ENCODE data around the gene ADCY9.

ADCY9 gene

DNA sequence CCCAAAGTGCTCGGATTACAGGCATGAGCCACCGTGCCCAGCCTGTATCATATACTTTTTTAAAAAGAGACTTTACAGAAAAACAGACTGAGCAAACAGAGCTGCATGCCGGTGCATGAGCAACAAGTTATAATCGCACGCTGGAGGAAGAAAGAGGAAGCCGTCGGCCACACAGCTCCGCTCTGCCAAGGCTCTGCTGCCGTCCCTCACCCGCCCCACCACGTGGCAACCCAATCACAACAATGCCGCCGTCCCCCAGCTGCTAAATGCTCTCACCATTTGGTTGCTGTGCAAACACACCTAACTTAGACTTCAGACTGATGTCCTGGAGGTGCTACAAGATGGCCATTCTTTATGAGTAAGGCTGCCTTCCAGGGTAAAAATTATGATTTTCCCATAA is 83.5 kb downstream of the ADCY9 start:
- DNase-seq (ENCODE audit: low read depth), result peak; percentile 10

DNA sequence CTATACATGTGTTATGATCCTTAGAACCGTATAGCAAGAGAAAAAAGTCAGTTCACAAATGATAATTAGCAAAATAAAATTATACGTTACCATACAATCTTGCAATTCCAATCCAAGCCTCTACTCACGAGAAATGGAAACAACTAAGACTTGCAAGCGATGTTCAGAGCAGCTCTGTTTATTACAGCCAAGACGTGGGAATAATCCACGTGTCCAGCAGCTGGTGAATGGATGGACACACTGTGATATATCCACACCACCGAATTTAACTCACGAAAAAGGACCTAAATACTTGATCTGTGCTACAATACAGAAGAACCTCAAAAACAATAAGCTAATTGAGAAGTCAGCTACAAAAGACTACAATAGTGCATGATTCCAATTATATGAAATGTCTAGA is 88.1 kb downstream of the ADCY9 start:
- no peak for DNase-seq (ENCODE audit: low read depth)

DNA sequence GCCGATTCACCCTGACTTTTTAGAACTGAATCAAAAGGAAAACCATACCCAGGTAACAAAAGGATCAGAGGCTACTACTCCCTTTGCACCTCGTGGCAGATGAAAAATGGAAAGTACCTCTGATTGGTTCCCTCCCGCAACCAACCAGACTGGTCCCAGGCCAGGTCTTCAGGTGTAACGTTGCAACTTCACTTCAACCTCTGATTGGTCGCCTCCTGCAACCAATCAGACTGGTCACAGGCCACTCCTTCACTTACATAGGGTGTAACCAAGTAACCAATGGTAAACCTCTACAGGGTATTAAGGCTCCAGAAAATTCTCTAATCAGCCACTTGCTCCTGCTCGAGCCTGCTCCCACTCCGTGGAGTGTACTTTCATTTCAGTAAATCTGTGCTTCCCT is 89.4 kb downstream of the ADCY9 start:
- no peak for DNase-seq (ENCODE audit: low read depth)

DNA sequence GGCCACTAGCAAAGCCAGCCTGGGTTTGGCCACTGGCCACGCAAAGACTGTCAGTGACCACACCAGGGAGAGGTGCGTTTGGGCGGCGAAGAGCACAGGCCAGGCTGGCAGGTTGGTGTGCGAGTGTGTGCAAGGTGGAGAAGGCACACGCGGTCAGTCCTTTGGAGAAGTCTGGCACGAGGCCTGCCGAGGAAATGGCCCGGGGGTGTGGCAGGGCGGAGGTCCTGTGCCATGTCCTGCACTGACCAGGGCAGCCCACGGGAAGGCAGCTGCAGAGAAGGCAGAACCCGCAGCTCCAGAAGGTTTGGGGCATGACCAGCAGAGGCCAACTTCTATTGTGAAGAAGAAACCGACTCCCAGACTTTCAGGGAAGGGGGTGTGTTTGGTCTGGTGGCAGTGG is 90.8 kb downstream of the ADCY9 start:
- no peak for DNase-seq (ENCODE audit: low read depth)

DNA sequence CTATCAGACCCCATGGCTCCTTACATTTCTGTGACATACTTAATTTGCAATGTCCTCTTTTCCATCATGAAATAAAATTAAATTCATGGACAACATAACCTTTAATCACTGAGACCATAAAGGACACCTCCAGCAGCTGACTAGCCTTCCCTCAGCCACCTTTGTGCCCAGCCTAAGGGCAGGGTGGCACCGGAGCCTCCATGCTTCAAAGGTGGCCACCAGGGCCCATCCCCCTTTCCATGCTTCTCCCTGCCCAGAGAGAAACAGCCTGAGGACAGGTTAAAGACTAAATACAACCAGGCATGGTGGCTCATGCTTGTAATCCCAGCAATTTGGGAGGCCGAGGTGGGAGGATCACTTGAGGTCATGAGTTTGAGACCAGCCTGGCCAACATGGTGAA is 94.3 kb downstream of the ADCY9 start:
- DNase-seq (ENCODE audit: low read depth), result no peak

DNA sequence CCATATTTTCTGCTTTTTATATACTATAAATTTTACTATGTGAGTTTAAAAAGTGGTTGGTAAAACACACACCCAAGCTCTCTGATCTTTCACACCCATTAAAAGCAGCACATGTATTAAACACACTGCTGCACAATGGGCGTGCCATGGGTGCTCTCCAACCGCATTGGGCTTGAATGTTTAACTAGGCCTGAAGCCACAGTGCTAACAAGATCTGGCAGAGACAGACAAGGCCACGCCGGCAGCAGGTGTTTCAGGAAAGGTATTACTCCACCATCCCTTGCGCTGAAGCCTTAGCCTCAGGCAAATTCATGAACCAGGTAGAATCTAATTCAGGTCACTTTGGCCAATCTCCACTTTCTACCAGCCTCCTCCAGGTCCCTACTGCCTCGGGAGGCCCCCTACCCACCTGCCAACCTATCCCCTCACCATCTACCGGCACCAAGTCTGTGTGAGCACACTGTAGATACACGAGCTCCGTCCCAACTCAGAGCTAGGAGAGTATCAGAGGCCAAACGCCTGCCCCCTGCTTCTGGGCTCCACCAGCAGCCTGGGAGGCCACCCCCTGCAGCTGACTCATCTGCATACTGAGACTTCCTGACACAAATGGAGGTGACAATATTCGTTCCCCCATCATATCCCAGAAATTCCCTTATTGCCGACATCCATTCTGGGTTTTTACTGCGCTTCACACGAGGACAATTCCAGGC is 95.0 kb downstream of the ADCY9 start:
- DNase-seq (ENCODE audit: low read depth), result no peak

DNA sequence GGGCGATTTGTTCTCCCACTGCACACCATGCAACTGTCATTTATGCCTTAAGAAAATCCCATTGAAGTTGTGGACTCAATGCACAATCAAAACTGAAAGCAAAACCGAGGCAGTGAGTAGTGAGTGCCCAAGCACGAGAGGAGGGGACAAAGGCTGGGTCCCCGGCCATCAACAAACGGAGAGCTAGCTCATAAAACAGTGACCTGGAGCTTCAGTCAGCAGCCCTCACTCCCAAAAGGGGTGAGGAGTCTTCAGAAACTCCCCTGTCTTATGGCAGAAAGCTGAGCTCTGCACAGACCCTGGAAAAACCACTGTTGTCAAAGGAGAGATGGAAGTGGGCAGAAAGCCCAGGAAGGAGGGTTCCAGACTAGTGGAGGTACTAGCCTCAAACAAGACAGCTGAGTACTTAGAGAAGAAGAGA is 96.9 kb downstream of the ADCY9 start:
- no peak for DNase-seq (ENCODE audit: low read depth)

DNA sequence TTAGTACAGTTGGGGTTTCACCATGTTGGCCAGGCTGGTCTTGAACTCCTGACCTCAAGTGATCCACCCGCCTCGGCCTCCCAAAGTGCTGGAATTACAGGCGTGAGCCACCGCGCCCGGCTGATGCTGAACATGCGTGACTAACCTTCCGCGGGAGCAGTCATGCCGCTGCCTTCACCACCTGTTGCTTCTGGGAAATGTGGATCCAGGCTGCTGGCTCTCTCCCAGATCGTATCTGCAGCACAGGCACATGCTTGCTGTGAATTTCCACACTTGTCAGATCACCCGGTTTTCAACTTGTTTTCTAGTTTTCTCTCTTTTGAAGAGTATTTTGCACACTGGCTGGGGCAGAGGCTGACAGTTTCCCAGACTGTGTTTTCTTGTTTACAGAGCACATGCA is 97.9 kb downstream of the ADCY9 start:
- DNase-seq (ENCODE audit: low read depth), result no peak

DNA sequence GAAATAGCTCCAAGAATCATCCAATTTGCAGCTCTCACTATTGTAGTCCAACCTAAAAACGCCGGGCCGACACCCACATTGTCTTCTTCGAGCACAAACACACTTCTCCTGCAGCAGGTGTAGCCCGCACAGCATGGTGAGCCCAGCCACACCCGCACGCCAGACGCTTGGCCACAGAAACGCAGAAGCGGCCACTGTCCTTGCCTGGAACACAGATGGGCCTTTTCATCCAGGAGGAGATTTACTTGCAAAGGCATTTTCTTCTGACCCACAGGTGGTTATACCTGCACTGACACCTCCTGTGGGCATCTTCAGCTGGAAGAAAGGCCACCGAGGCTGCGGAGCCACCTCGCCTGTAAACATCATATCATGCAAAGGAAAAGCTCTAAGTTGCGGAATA is 98.4 kb downstream of the ADCY9 start:
- no peak for DNase-seq (ENCODE audit: low read depth)

DNA sequence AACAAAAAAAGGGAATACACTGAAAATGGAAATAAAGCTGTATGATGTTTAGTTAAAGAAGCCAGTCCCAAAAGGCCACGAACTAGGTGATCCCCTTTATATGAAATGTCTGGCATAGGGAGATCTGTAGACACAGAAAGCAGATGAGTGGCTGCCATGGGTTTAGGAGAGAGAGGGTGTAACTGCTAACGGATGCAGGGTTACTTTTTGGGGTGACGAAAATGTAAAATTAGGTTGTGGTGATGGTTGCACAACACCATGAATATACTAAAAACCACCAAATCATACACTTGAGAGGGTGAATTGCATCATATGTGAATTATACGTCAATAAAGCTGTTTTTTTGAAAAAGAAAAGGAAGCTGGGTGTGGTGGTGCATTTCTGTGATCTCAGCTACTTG is 99.6 kb downstream of the ADCY9 start:
- DNase-seq (ENCODE audit: low read depth), result no peak

DNA sequence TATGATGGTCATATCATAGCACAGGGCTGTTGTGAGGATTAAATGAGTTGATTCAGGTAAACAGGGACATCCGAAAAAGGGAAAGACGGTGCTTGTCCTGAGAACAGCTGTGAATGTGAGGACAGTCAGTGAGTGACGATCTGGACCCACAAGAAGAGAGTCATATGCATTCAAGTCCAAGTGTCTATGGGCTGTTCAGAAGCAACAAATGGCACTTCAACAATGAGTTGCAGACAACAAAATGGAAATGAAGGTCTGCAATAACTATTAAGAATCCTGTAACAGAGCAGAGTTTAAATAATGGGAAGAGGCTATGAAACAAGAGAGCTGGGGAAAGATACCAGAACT is 100.3 kb downstream of the ADCY9 start:
- no peak for DNase-seq (ENCODE audit: low read depth)

DNA sequence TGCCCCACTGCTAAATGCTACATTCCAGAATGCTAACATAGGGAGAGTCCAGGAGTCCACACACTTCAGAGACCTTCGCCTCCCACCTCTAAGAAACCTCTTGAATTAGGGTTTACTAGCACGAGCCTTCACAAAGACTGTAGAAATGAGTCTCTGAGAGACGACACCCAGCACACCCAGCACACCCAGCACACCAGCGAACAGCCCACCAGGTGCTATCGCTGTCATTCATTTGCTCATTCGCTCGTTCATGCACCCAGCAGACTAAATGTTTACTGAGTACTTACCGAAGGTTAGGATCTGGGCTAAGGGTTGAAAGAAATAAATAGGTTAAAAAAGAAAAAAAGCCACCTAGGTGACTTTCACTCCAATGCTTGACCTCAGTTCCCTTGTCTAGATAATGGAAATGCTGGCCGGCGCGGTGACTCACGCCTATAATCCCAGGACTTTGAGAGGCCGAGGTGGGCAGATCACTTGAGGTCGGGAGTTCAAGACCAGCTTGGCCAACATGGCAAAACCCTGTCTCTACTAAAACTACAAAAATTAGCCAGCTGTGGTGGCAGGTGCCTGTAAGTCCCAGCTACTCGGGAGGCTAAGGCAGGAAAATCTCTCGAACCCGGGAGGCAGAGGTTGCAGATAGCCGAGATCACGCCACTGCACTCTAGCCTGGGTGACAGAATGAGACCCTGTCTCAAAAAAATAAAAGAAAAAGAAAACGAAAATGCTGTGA is 100.8 kb downstream of the ADCY9 start:
- DNase-seq (ENCODE audit: low read depth), result no peak

DNA sequence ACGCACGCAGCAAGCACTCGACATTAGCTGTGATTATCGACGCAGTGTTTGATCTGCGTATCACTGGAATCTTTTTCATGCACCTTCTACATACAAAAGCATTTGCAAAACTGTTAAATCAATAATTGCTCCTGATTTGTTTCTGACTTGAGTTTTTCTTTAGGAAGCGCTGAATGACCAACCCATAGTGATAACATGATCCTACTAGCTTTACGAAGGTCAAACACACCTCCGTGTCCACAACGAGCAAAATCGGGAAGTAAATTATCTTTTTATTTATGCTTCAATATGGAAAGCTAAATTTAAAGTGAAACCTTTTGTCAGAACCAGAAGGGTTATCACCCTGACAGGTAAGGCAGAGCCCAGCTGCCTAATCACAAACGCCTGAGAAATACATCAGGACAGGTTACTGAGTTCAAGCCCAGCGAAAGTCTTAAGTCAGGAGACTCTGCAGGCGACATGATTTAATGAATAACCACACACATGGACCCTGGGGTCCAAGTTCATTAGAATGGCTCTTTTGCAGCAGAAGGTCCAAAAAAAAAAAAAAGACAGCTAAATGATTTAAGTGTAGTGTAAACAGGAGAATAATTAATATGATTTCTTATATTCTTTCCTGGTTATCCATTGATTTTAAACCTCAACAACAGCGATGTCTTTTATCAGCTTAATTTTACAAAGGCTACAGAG is 104.2 kb downstream of the ADCY9 start:
- no peak for DNase-seq (ENCODE audit: low read depth)

DNA sequence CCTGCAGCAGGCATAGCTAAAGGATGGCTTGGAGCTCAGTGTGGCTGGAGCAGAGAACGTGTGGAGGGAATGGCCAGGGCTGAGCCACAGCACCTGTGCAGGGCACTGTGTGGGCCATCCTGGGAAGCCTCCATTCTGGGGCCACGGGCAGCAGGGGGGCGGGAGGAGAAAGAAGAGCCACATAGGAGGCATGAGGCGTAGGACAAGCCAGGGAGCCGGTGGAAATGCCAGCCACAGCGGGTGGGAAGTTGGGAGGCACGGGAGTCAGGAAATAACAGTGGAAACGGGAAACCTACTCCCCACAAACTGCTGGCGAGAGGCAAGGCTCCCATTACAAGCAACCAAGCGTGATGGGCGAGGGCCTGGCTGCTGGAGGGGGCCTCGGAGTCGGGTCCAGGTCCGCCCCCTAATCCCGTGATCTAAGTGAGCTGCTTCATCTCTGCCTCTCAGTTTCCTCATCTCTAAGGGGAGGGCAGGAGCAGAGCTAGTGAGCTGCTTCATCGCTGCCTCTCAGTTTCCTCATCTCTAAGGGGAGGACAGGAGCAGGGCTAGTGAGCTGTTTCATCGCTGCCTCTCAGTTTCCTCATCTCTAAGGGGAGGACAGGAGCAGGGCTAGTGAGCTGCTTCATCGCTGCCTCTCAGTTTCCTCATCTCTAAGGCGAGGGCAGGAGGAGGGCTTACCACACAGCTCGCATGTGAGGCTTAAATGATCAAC is 104.9 kb downstream of the ADCY9 start:
- DNase-seq (ENCODE audit: low read depth), result no peak

DNA sequence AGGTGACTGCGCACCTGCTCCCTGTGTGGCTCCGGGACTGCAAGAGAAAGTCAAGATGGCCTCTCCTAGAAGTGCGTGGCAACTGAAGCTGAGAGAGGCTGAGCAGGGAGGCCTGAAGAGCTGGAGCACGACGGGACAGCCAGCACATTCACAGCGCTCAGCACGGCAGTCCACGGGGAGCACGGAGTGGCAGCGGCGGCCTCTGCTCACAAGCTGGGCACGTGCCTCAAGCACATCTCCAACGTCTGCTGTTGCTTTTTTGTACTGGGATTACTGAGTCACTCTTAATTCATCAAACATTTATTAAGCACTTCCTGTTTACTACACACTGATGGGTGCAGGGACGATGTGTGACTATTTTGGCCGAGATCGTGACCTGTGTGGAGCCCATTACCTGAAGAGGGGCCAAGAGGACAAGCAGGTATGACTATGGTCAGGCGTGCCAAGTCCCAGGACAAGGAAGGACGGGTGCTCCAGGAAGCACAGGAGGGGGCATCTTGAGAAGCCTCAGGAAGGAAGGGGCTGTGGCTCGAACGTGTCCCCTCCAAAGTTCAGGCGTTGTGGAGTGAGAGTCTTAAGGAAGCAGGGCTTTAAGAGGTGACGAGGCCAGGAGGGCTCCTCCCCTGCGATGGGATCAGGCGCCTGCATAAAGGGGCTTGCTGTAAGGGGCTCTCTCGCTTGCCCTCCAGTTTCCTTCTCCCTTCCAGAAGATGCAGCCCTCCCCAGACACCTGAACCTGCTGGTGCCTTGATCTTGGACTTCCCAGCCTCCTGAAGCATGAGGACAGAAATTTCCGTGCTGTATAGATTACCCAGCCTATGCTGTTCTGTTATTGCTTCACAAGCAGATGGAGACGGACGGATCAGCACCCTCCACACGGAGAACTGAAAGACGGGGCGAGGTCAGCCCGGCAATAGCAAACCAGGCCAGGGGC is 105.8 kb downstream of the ADCY9 start:
- no peak for DNase-seq (ENCODE audit: low read depth)

DNA sequence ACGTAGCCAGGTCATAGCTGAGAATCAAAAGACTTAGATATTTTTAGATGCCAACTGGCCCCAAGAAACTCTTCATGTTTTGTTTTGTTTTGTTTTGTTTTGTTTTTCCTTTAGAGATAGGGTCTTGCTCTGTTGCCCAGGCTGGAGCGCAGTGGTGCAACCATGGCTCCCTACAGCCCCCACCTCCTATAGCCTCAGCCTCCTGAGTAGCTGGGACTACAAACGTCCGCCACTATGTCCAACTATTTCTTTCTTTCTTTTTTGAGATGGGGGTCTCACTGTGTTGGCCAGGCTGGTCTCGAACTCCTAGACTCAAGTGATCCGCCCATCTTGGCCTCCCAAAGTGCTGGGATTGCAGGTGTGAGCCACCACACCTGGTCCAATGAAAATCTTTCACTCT is 107.1 kb downstream of the ADCY9 start:
- no peak for DNase-seq (ENCODE audit: low read depth)

DNA sequence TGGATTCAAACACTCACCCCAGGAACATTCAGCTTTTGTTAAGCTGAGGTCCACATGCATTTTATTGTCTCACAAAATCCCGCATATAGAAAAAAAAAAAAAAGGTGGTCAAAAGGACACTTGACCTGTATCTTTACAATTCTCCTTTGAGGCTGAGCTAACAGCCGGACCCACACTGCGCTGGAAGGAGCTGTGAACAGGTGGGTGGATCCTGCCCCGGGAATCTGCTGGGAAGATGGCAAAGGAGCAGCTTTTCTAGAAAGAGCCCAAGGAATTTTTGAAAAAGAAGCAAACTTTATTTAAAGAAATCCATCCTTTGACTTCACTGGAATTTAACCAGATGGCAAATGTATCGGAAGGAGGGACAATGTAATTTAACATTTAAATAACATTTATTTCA is 108.1 kb downstream of the ADCY9 start:
- no peak for DNase-seq (ENCODE audit: low read depth)

DNA sequence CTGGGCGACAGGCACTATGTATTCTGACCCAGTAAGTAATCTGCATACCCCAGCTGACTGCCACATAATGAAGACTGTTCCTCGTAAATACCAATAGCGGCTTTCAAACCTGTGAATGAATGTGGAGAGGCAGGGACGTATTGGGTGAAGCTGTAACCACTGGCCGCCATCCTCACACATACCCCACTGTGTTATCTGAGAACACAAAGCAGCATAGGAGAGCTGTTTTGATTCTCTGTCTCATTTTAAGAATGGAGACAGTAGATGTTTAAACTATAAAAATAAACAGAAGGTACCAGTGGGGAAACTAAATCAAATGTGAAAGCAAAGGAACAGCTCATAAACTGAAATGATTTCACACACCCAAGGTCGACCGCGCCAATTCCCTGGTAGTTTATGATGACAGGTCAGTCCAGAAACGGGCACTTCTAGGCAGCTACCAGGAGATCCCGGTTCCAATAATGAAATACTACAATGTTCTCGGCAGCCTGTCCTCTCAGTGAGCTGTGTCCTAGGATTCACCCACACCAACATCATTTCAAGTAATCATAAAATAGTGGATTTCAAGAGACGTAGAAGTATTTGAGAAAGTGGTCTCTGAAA is 109.7 kb downstream of the ADCY9 start:
- DNase-seq (ENCODE audit: low read depth), result no peak

DNA sequence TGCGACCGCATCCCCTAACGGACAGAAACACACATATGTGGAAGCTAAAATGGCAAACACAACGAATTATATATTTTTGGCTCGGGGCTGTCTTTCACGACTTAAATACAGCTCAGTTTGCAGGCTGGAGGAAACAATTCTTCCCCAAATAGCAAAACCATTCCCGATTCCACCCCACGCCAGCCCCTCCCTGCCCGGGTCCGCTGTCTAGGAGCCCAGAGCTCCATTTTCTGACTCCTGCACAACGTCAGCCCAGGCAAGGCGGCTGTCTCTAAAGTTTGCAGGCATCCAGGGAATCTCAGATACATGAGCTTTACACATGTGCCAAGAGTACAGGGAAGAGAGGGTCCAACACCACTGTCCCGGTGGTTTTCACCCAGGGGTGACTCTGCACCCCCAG is 110.5 kb downstream of the ADCY9 start:
- no peak for DNase-seq (ENCODE audit: low read depth)

DNA sequence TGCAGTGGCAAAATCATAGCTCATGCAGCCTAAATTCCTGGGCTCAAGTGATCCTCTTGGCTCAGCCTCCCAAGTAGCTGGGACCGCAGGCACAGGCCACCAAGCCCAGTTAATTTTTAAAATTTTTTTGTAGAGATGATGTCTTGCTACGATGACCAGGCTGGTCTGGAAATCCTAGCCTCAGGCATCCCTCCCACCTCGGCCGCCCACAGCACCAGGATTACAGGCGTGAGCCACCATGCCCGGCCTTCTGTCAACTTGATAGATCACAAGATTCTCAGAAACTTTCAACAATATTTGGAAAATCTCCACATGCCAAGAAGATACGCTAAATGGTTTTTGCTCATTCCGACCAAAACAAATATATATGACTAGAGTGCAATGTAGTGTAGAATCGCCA is 111.0 kb downstream of the ADCY9 start:
- DNase-seq (ENCODE audit: low read depth), result no peak

DNA sequence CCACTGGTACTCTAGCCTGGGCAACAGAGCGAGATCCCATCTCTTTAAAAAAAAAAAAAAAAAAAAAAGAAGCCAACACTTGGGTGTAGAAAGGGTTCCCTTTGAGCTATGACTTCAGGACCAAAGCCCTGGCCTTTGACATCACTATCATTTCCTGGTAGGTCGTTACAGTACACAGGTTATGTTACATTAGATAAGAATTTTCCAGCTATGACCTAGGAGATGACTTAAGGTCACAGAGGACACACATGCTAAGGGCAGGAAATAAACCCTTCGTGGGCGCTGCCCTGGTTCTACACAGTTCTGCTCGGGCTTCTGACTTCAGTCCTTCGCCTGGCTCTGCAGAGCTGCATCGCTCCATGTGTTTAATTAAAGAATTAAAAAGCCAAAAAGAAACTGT is 112.0 kb downstream of the ADCY9 start:
- DNase-seq (ENCODE audit: low read depth), result no peak
